Activated effector memory CD4-positive, alpha-beta T cell treated with anti-CD3 and anti-CD28 coated beads, Interleukin-2, amount 50 U/mL, for 16 hours (primary cell): ENCODE results near the gene ZNF189.

Experiments
- DNase-seq: peaks from one replicate; pipeline ENCODE4 v3.0.0-alpha.2; 2020

ZNF189 gene

DNA sequence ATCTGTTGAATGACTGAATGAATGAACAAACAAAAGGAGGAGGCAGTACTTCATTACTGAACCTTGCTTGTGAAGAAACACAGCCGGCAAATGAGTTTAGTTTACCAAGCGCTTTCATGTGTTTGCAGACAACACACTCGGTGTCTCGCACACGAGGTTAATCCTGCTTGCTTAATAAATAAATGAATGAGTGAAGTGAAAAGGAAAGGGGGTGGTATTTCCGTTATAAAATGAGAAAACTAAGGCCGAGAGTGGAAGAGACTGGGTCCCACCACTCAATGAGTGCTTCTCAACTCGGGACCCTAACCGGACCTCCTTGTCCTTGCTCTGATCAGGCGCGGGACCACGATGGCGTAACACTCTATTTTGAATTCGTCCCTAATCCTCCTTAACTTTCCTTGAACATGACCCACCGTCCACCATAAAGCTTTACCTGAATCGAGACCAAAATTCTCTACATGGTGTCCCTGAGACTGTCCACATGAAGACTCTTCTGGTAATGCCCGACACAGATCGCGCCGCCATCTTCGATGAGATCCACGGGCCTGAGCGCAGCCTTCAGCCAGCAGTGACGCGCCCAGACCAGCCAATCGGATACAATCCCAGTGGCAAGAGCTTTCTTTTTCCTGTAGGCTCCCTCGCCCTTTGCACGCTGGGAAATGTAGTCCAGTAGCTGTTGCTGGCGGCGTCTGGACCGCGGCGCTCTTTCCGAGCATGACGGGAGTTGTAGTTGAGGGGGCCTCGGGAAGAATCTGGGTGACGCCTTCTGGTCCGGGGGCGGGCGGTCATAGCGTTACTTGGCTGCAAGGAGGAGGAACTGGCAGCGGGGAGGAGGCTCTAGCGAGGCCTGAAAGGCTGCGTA is at the start of gene ZNF189, which contains the start of gene MRPL50:
Gene ZNF189 (plus strand): TSS at position 784 of the 862 bp plus-strand sequence. CDS start 306 bp downstream, outside the sequence.
Gene MRPL50 (minus strand): TSS at position 551 of the 862 bp plus-strand sequence. CDS start 26 bp downstream, at position 525.
- peak; percentile 99 for DNase-seq

DNA sequence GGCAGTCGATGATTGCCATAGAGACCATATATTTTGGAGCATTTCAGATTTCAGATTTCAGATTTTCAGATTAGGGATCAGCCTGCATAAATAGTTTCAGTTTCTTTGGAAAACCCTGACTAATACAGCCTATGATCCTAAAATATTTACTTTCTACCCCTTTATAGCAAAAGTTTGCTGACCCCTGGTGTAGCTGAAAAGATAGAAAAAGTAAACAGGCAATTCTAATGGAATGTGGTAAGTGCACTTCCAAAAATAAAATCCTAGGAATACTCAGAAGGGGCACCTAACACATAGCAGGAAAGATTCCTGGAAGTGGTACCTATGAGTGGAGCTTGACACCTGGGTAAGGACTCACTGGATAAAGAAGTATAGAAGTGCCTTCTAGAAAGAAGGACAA is 48.4 kb upstream of the ZNF189 start:
- DNase-seq, result no peak

DNA sequence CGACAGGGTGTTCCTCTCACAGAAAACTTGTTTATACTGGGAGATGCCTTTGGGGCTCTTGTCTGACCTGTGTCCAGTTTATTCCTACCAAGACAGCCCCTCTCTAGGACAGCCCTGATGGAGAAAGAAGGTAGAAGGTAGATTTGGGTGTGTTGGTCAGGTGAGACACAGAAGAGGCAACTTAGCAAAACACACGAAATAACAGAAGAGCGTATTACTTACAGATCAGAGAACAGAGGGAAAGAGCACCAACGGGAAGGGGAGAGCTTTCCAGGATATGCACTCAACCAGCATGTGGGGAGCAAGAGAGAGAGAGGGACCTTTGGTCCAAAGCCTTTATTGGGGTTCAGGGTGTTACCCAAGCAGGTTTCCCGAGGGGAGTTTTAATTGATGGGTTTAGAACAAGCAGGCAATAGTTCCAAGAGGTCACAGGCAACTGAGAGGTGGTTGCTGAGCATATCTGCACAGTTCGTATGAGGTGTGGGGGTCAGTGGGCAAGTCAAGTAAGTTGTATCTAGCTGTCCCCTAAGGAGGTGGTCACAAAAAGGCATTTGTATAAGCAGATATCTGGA is 45.7 kb upstream of the ZNF189 start:
- no peak for DNase-seq

DNA sequence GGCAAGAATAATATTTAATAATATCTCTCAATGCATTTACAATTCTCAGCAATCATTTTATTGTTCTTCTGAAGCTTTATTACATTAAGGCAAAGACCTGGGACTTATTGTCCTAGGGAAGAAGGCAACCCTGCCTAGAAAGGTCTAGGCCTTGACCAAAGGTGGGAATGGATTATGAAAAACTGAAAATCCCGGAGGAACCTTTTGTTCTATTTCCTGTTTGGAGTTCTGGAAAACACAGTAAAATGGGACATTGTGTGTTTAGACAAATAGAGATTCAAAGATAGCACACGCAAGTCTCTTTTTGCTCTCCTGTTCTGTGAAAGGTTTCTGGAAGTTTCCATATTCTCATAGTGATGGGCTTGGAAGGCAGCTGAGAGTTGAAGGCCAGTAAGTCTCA is 45.0 kb upstream of the ZNF189 start:
- no peak for DNase-seq

DNA sequence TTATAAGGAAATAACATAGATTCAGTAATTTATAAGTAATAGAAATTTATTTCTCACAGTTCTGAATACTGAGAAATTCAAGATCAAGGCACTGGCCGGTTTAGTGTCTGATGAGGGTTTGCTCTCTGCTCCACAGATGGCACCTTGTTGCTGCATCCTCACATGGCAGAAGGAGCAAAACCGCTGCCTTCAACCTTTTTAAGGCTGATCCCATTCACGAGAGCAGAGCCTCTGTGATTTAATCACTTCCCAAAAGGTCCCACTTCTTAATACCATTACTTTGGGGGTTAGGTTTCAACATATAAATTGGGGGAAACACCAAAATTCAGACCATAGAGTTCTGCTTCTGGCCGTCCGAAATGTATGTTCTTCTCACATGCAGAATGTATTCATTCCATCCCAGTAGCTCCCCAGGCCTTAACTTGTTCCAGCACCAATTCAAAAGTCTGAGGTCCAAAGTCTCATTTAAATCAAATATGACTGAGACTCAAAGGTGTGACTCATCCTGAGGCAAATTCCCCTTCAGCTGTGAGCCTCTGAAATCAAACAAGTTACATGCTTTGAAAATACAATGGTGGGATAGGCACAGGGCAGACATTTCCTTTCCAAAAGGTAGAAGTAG is 44.4 kb upstream of the ZNF189 start:
- DNase-seq, result no peak

DNA sequence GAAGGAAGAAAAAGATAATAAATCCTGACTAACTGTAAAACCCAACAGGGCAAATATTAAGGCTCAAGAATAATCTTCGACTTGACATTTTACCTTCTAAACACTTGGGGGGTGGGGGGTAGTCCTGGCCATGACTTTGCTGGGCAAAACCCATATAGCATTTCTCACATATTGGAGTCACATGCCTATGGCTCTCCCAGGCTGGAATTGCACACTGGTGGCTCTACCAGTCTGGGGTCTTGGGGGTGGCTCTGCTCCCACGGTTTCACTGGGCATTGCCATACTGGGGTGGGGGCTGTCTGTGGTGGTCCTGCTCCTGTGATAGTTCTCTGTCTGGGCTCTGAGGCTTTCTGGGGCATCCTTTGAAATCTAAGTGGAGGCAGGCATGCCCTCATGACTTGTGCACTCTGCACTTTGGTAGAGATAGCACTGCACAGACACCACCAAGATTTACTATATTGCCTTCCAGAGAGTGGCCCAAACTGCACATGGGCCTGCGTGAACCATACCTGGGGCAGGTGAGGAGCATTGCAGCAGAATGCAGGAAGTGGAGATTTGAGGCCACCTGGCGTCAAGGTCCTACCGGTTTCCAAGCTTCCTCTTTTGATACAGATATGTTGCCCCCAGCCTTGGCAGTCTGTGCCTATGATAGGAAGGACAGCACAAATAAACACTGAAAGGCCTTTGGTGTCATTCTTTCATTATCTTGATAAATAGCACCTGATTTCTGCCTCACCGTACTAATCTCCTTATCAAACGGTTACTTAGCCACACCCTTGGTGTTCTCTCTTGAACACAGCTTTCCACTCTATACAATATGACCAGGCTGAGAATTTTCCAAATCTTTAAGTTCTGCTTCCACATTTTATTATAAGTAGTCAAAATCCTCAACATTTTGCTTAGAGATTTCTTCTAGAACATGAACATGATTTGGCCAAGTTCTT is 43.6 kb upstream of the ZNF189 start:
- DNase-seq, result no peak

DNA sequence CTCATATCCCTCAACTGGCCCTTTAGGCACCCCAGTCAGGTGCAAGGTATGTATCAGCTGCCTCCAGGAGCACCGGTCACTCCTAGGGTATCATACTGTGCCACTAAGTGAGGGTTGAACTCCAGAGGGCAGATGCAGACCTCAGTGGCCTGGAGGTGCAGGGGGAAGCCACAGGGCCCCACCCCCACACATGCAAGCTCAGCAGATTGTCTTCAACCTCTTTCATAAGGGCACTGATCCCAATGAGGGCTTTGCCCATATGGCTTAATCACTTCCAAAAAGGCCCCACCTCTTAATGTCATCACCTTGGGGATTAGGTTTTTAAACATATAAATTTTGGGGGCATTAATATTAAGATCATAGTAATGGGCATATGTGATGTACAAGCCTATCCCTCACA is 42.0 kb upstream of the ZNF189 start:
- no peak for DNase-seq

DNA sequence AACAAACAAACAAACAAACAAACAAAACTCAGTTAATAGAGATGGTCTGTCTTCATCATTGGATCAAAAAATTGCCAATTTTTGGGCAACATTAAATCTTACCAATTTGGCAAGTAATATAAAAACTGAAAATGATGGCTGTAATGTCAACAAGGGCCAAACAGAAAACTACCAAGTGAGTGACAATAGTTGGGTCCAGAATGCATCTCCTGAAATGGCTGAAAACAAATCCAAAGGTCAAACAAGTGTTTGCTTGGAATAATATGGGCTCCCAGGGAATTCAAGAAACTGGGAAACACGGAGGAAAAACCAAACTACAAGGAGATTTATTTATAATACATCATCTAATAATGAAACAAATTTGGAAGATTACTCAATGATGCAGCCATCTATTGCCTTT is 39.0 kb upstream of the ZNF189 start:
- no peak for DNase-seq

DNA sequence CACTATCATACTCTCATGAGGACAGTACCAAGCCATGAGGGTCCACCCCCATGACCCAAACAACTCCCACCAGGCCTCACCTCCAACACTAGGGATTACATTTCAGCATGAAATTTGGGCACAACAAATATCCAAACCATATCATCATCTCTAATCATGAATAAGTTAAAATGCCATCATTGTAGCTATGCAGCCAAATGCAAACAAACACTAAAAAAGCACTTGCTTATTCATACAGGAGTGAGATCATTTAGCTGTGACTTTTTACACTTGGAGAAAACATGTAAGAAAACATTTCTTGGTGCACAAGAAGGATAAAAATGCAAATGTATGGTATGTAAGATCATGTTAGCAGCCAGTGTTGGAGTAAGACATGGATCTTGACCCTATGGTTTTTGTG is 38.0 kb upstream of the ZNF189 start:
- no peak for DNase-seq

DNA sequence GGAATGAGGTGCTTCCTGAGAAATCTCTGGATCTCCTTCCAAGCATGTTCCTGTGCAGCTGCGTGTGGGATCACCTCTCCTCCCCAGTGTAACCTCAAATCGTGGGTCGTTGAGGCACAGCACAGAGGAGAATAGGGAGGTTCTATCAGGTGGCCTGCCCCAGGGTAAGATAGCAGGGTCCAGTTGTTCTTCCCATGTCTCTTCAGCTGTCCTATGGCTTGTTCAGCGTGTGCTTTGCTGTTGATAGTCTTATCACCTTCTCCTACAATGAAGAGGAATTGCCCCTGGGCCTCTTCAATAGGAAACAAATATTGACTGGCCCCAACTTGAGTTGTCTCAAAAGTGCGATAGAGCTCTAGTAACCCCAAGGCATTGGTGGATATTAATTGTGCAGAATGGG is 36.2 kb upstream of the ZNF189 start:
- no peak for DNase-seq

DNA sequence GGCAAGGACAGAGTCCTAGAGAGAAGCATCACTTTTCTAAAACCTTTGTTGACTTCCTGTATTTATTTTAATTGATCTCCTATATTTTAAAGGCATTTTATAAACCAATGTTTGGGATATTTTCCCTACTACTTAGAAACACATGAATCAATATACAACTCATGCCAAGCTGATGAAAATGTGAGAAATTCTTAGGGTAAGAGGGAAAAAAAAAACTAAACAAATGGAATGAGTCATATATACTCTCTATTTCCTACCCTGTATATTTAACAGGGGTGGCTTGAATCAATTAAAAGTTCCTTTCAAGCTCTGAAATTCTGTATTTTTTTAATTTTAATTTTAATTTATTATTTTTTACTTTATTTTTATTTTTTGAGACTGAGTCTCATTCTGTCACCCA is 33.5 kb upstream of the ZNF189 start:
- no peak for DNase-seq

DNA sequence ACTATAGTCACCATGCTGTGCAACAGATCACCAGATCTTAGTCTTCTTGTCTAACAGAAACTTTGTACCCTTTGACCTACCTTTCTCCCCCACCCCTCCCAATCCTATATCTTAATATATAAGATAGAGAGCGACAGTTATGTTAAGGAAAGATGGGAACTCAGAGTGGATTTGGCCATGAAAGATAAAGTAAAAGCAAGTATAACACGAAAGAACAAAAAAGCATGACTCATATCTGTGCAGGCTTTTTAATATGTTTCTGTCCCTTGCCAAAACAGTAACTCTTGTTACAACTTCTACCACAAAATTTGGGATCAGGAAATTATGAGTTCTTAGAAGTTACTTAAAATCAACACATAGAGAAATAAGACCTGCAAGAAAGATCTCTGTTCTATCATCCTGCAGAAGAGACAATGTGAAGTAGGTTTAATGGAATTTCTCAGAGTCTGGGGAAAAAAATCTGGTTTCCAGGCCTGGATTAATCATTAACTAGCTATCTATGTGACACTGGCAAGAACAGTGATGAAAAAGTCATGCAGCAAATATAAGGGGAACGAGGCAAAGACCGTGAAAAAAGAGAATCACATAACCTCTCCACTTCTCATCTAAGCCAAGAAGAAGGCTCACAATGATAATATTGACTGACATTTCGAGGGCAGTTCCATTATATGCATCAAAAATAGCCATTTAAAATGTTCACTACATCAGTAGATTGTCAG is 32.5 kb upstream of the ZNF189 start:
- no peak for DNase-seq

DNA sequence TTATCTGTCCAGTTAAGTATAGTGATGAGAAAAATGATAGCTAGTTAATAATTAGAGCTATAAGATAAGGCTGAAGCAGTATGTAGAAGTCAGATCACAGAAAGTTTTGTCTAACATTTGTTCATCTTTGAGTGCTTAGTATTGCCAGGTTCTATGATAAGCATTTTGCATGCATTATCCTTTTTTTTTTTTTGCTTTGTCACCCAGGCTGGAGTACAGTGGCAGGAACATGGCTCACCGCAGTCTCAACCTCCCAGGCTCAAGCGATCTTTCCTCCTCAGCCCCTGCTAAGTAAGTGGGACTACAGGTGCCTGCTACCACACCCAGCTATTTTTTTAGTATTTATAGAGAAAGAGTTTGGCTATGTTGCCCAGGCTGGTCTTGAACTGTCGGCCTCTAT is 31.3 kb upstream of the ZNF189 start:
- no peak for DNase-seq

DNA sequence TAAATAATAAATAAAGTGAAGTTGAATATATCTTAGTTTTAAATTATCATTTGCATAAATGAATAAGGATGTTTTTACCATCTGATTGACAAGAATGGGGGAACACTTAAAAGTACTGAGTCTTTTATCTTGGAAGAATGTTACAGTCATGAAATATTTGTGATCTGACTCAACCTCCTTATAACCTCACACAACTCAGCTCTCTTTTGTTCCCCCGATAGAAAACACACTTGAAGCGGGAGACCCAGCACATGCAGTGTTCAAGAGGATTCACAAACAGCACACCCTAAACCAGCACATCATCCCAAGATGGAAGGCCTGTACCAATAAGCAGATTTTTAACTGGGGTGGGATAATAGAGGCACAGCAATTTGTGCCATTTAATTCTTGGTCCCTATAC is 29.4 kb upstream of the ZNF189 start:
- no peak for DNase-seq

DNA sequence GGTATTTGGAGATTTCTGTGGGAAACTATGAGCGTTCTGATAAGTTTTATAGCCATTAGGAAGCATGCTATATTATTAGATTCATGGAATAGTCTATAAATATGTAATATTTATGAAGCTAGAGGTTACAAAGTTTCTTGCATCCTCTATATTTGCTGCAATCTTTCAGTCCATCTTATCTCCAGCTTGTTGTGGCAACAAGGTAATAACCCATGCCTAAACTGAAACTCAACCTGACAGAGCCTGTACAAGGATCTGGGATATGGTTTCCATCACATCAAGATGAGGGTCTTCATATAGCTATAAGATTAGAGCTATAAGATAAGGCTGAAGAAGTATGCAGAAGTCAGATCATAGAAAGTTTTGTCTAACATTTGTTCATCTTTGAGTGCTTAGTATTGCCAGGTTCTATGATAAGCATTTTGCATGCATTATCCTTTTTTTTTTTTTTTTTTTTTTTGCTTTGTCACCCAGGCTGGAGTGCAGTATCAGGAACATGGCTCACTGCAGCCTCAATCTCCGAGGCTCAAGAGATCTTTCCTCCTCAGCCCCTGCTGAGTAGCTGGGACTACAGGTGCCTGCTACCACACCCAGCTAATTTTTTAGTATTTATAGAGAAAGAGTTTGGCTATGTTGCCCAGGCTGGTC is 28.6 kb upstream of the ZNF189 start:
- no peak for DNase-seq

DNA sequence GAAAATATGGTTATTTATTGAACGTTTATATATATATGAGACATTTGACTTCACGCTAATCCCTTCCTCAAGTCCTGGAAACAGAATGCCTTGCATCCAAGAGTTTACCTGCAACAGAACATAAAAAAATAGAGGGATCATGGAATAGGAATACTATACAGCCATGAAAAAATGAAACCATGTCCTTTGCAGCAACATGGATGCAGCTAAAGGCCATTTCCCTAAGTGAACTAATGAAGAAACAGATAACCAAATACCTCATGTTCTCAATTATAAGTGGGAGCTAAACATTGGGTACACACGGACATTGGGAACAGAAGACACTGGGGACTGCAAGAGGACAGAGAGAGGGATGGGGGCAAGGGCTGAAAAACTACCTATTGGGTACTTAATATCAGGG is 26.8 kb upstream of the ZNF189 start:
- DNase-seq, result no peak

DNA sequence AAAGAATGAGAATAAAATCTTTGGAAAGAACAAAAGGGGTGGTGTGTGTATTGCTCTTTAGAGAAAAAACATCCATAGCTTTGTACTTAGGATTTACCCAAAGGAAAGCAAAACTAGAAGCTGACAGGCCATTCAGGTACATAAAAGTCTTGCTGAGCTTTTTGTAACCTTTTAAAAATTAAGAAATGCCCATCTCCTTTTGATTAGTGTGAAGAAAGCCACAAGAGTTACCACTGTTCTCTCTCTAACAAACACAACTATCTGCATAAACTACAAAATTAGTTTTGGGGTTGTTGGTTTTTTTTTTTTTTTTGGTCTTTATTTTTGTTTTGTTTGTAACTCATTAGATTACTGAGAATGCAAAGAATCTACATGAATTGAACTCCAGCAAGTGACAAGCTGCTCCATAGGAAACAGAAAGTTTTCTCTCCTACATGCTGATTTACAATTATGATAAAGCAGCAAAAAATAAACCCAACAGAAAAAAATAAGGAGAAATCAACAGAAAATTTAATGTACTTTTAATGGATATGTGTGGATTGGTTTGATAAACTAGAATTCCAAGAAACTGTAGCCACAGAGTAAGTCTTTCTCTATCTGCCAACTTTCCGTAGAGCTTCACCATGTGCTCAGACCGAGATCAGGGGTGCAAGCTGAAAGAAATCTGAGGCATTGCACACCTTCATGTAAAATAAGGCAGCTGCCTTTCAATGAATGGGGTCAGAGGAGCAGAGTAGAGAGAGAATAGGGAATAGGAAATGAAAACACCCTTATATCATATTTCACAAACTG is 26.1 kb upstream of the ZNF189 start:
- no peak for DNase-seq

DNA sequence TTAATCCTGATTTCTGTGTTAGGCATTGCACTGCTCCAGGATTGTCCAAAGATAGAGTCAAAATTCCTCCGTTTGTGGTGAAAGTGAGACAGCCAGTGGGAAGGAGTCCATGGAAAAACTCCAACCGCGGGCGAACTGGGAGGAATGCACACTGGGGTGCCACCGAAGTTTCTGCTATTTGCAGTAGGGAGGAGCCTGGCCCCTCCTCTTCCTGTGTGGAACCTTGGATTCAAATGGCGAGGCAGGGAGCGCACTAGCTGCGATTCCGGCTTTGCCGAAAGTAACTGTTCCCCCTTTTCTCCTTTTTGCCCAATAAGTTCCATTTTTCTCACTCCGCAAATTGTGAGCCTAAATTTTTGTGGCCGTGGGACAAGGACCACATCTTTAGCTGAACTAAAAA is 23.1 kb upstream of the ZNF189 start:
- no peak for DNase-seq

DNA sequence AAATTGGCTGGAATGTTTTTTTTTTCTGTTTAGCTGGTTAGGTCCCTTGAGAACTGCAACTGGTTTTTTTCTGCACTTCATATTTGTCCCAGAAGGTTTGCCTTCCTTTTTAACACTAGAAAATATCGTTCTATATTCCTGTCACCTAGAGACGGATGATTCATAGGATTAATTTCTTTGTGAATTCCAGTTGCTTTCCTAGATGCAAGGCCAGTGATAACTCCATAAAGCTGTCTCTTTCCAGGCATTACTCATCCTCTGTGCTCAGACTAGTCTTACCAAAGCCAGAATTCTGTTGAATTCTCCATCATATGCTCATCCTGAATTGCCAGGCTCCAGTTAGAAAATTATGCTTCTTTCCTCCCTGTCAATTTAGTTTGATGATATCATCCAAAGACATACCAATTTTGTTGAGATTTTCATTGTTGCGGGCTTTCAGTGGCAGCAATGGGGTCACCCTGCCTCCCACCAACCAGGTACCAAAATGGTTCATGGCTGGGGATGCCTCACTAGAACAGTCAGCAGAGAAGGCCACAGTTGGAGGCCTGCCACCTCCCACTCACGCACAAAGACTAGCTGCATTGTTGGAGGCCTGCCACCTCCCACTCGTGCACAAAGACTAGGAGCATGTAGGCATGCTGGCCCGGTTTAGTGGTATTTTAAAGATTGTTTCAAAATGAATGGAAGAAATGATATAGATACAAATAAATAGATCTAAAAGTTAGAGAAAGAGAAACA is 22.4 kb upstream of the ZNF189 start:
- no peak for DNase-seq

DNA sequence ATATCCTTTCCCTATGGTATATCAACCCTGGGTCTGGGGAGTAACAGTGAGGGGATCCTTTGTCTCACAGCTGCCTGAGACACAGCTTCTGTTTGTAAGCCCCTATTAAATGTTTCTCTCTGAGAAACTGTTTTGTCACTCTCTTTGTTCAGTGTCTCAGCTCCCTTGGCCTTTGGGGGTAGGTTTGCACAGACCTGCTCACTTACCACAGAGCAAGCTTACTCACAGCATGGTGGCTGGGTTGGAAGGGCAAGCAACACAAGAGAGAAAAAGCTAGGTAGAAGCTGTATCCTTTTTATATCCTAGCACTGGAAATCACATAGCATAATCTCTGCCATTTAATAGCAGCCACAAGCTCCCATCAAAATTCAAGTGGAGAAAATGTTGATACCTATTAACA is 18.4 kb upstream of the ZNF189 start:
- no peak for DNase-seq
